Breast epithelium (tissue), 3 donors: ENCODE data around the gene GRIK4.

Experiments used
- CTCF ChIP-seq, 3 donors: fragments of 450-650 bp; IDR thresholded peaks; one replicate each; pipeline ENCODE4 v1.5.1; 2016 to 2017; ENCODE audit warnings: antibody characterized with exemption in 3 of 3, mild to moderate bottlenecking in 3 of 3, moderate library complexity in 3 of 3
- POLR2A ChIP-seq: fragments of 450-650 bp; IDR thresholded peaks from one replicate; pipeline ENCODE4 v1.6.1; 2016; ENCODE audit warnings: antibody characterized with exemption, mild to moderate bottlenecking, moderate library complexity

- no peak for TF ChIP-seq POLR2A
- TF ChIP-seq CTCF (IDR thresholded peaks at IDR 0.05): no peak
These were observed 987 bp upstream of the GRIK4 start for GRCh38 chr11:120510406-120511115.
